Measurements from ENCODE around the gene MFAP5.
"Not testable (repeated sequence)": the region's sequence is repeated elsewhere in the genome, so short reads cannot be mapped to it uniquely, and the experiment has no call there.

Gene MFAP5

GRCh38 chr12:8648576-8649205, 13.9 kb downstream of the MFAP5 start:
- Histone ChIP-seq H3K4me1 (ENCODE audit: control insufficient read depth in 1 of 2, insufficient read depth in 2 of 2, low read length in 2 of 2) (no peaks in the 10 kb centered on the region), H3K27me3 (ENCODE audit: control insufficient read depth in 1 of 2, insufficient read depth in 2 of 2, low read length in 2 of 2) (peaks cover 0 to 4% of the 10 kb centered on the region in 2 donors), H3K36me3 (ENCODE audit: control insufficient read depth in 1 of 2, insufficient read depth in 2 of 2, low read length in 2 of 2) (no peaks in the 10 kb centered on the region), H3K9ac (ENCODE audit: low read depth in 1 of 2, low read length in 2 of 2) (no peak overlapping the region), H3K9me3 (ENCODE audit: control insufficient read depth in 1 of 2, low read length in 2 of 2) (no peaks in the 10 kb centered on the region), H3K4me3 (ENCODE audit: low read depth in 1 of 2, low read length in 2 of 2) (no peak overlapping the region), H3K27ac (ENCODE audit: low read depth, low read length) (no peak overlapping the region)

DNA sequence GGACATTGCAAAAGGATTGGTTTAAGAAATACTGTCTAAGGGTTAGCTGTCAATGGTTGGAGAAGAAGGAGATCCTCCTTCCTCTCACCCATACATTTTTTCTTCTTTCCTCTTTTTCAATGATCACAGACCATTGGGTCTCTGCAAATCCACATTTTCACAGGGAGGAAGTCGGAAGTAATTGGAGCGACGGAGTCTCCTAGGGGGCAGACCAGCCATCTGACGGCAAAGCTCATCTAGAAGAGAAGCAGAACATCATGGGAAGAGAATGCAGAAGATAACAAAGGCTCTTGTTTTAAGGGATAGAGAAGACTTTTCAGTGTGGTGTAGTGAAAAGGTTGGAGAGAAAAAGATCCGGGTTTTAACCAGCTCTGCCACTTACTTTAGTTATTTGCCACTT, 14.7 kb downstream of the MFAP5 start:
- H3K4me1 ChIP-seq (ENCODE audit: control insufficient read depth in 1 of 2, insufficient read depth in 2 of 2, low read length in 2 of 2), result no peaks in the 10 kb centered on the region
- H3K27me3 ChIP-seq (ENCODE audit: control insufficient read depth in 1 of 2, insufficient read depth in 2 of 2, low read length in 2 of 2), result peaks cover 0 to 4% of the 10 kb centered on the region in 2 donors
- no peak overlapping the region for H3K9ac ChIP-seq (ENCODE audit: low read depth in 1 of 2, low read length in 2 of 2)
- H3K9me3 ChIP-seq (ENCODE audit: control insufficient read depth in 1 of 2, low read length in 2 of 2), result no peaks in the 10 kb centered on the region
- no peak overlapping the region for H3K27ac ChIP-seq (ENCODE audit: low read depth, low read length)
- no peaks in the 10 kb centered on the region for H3K36me3 ChIP-seq (ENCODE audit: control insufficient read depth in 1 of 2, insufficient read depth in 2 of 2, low read length in 2 of 2)
- no peak overlapping the region for H3K4me3 ChIP-seq (ENCODE audit: low read depth in 1 of 2, low read length in 2 of 2)

- Histone ChIP-seq H3K9ac (ENCODE audit: low read depth in 1 of 2, low read length in 2 of 2) (no peak overlapping the region), H3K27ac (ENCODE audit: low read depth, low read length) (no peak overlapping the region)
Measured at GRCh38 chr12:8644345-8645248, 18.0 kb downstream of the MFAP5 start.

DNA sequence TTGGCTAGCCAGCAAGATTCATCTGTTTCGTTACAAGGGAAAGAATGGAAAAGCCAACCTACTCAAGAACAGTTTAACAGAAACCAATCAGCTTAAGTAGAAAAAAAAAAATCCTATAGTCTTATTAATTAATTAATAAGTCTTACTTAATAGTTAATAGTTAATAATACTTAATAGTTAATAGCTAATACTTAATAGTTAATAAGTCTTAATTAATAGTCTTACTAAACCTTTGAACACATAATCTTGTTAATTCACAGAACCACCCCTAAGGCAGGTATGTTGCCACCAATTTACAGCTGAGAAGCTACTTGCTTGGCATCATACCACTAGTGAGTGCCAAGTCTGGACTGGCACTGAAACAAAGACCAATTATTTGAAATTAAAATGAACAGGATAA, 19.9 kb downstream of the MFAP5 start:
- H3K9ac ChIP-seq (ENCODE audit: low read depth in 1 of 2, low read length in 2 of 2), result no peak overlapping the region
- H3K4me3 ChIP-seq (ENCODE audit: low read depth in 1 of 2, low read length in 2 of 2), result no peak overlapping the region
- no peaks in the 10 kb centered on the region for H3K27me3 ChIP-seq (ENCODE audit: control insufficient read depth in 1 of 2, insufficient read depth in 2 of 2, low read length in 2 of 2)
- H3K36me3 ChIP-seq (ENCODE audit: control insufficient read depth in 1 of 2, insufficient read depth in 2 of 2, low read length in 2 of 2), result no peaks in the 10 kb centered on the region
- H3K27ac ChIP-seq (ENCODE audit: low read depth, low read length), result no peak overlapping the region
- no peaks in the 10 kb centered on the region for H3K9me3 ChIP-seq (ENCODE audit: control insufficient read depth in 1 of 2, low read length in 2 of 2)
- no peaks in the 10 kb centered on the region for H3K4me1 ChIP-seq (ENCODE audit: control insufficient read depth in 1 of 2, insufficient read depth in 2 of 2, low read length in 2 of 2)

More at GRCh38 chr12:8644345-8645248, 18.0 kb downstream of the MFAP5 start:
- Histone ChIP-seq H3K9me3 (ENCODE audit: control insufficient read depth in 1 of 2, low read length in 2 of 2) (no peaks in the 10 kb centered on the region), H3K4me3 (ENCODE audit: low read depth in 1 of 2, low read length in 2 of 2) (no peak overlapping the region), H3K27me3 (ENCODE audit: control insufficient read depth in 1 of 2, insufficient read depth in 2 of 2, low read length in 2 of 2) (no peaks in the 10 kb centered on the region), H3K36me3 (ENCODE audit: control insufficient read depth in 1 of 2, insufficient read depth in 2 of 2, low read length in 2 of 2) (no peaks in the 10 kb centered on the region), H3K4me1 (ENCODE audit: control insufficient read depth in 1 of 2, insufficient read depth in 2 of 2, low read length in 2 of 2) (no peaks in the 10 kb centered on the region)

DNA sequence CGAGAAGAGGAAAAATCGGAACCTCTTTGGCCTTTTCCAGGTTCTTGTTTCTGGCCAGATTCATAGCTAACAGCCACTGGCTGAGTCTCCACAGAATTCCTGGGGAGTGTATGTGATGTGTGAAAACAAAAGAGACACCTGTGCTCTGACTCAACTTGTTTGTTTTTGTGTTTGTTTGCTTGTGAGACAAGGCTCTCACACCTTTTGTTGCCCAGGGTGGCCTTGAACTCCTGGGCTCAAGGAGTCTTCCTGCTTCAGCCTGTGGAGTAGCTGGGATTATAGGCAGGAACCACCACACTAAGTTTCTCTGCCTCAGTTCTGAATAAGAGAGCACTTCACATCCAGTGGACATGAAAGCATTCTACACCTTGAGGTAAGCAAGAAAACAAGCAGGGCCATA, 22.7 kb downstream of the MFAP5 start:
- H3K27ac ChIP-seq (ENCODE audit: low read depth, low read length), result no peak overlapping the region
- no peak overlapping the region for H3K4me3 ChIP-seq (ENCODE audit: low read depth in 1 of 2, low read length in 2 of 2)
- no peaks in the 10 kb centered on the region for H3K36me3 ChIP-seq (ENCODE audit: control insufficient read depth in 1 of 2, insufficient read depth in 2 of 2, low read length in 2 of 2)
- H3K4me1 ChIP-seq (ENCODE audit: control insufficient read depth in 1 of 2, insufficient read depth in 2 of 2, low read length in 2 of 2), result no peaks in the 10 kb centered on the region
- H3K9me3 ChIP-seq (ENCODE audit: control insufficient read depth in 1 of 2, low read length in 2 of 2), result no peaks in the 10 kb centered on the region
- no peak overlapping the region for H3K9ac ChIP-seq (ENCODE audit: low read depth in 1 of 2, low read length in 2 of 2)
- no peaks in the 10 kb centered on the region for H3K27me3 ChIP-seq (ENCODE audit: control insufficient read depth in 1 of 2, insufficient read depth in 2 of 2, low read length in 2 of 2)

GRCh38 chr12:8638951-8639350, 23.7 kb downstream of the MFAP5 start:
- Histone ChIP-seq H3K9me3 (ENCODE audit: control insufficient read depth in 1 of 2, low read length in 2 of 2) (no peaks in the 10 kb centered on the region), H3K27me3 (ENCODE audit: control insufficient read depth in 1 of 2, insufficient read depth in 2 of 2, low read length in 2 of 2) (no peaks in the 10 kb centered on the region), H3K4me3 (ENCODE audit: low read depth in 1 of 2, low read length in 2 of 2) (no peak overlapping the region), H3K9ac (ENCODE audit: low read depth in 1 of 2, low read length in 2 of 2) (no peak overlapping the region), H3K36me3 (ENCODE audit: control insufficient read depth in 1 of 2, insufficient read depth in 2 of 2, low read length in 2 of 2) (no peaks in the 10 kb centered on the region), H3K27ac (ENCODE audit: low read depth, low read length) (no peak overlapping the region), H3K4me1 (ENCODE audit: control insufficient read depth in 1 of 2, insufficient read depth in 2 of 2, low read length in 2 of 2) (no peaks in the 10 kb centered on the region)

GRCh38 chr12:8637666-8638065, 25.0 kb downstream of the MFAP5 start:
- Histone ChIP-seq H3K36me3 (ENCODE audit: control insufficient read depth in 1 of 2, insufficient read depth in 2 of 2, low read length in 2 of 2) (no peaks in the 10 kb centered on the region), H3K4me1 (ENCODE audit: control insufficient read depth in 1 of 2, insufficient read depth in 2 of 2, low read length in 2 of 2) (no peaks in the 10 kb centered on the region)

DNA sequence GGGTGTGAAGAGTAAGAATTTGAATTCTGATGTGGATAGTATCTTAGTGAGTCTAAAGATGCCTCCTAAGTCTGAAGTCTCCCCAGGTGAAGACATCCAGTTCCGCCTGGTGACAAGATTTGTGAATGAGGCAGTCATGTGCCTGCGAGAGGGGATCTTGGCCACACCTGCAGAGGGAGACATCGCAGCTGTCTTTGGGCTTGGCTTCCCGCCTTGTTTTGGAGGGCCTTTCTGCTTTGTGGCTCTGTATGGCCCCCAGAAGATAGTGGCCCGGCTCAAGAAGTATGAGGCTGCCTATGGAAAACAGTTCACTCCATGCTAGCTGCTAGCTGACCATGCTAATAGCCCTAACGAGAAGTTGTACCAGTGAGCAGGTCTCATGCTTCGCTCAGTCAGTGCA, 25.4 kb downstream of the MFAP5 start:
- Histone ChIP-seq H3K4me3 (ENCODE audit: low read depth in 1 of 2, low read length in 2 of 2) (no peak overlapping the region), H3K9me3 (ENCODE audit: control insufficient read depth in 1 of 2, low read length in 2 of 2) (no peaks in the 10 kb centered on the region), H3K27ac (ENCODE audit: low read depth, low read length) (no peak overlapping the region), H3K4me1 (ENCODE audit: control insufficient read depth in 1 of 2, insufficient read depth in 2 of 2, low read length in 2 of 2) (no peaks in the 10 kb centered on the region), H3K36me3 (ENCODE audit: control insufficient read depth in 1 of 2, insufficient read depth in 2 of 2, low read length in 2 of 2) (no peaks in the 10 kb centered on the region), H3K9ac (ENCODE audit: low read depth in 1 of 2, low read length in 2 of 2) (no peak overlapping the region), H3K27me3 (ENCODE audit: control insufficient read depth in 1 of 2, insufficient read depth in 2 of 2, low read length in 2 of 2) (no peaks in the 10 kb centered on the region)

More at GRCh38 chr12:8637666-8638065, 25.0 kb downstream of the MFAP5 start:
- Histone ChIP-seq H3K9ac (ENCODE audit: low read depth in 1 of 2, low read length in 2 of 2) (no peak overlapping the region), H3K27ac (ENCODE audit: low read depth, low read length) (no peak overlapping the region), H3K9me3 (ENCODE audit: control insufficient read depth in 1 of 2, low read length in 2 of 2) (no peaks in the 10 kb centered on the region), H3K4me3 (ENCODE audit: low read depth in 1 of 2, low read length in 2 of 2) (no peak overlapping the region), H3K27me3 (ENCODE audit: control insufficient read depth in 1 of 2, insufficient read depth in 2 of 2, low read length in 2 of 2) (no peaks in the 10 kb centered on the region)

DNA sequence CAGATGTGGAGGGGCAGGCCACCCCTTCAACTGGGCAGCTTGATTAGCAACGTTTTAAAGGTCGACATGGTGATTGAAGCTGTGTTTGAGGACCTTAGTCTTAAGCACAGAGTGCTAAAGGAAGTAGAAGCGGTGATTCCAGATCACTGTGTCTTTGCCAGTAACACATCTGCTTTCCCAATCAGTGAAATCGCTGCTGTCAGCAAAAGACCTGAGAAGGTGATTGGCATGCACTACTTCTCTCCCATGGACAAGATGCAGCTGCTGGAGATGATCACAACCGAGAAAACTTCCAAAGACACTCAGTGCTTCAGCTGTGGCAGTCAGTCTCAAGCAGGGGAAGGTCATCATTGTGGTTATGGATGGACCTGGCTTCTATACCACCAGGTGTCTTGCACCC, 26.0 kb downstream of the MFAP5 start:
- Histone ChIP-seq H3K4me1 (ENCODE audit: control insufficient read depth in 1 of 2, insufficient read depth in 2 of 2, low read length in 2 of 2) (no peaks in the 10 kb centered on the region), H3K27ac (ENCODE audit: low read depth, low read length) (no peak overlapping the region), H3K4me3 (ENCODE audit: low read depth in 1 of 2, low read length in 2 of 2) (no peak overlapping the region), H3K9me3 (ENCODE audit: control insufficient read depth in 1 of 2, low read length in 2 of 2) (no peaks in the 10 kb centered on the region), H3K9ac (ENCODE audit: low read depth in 1 of 2, low read length in 2 of 2) (no peak overlapping the region), H3K36me3 (ENCODE audit: control insufficient read depth in 1 of 2, insufficient read depth in 2 of 2, low read length in 2 of 2) (no peaks in the 10 kb centered on the region), H3K27me3 (ENCODE audit: control insufficient read depth in 1 of 2, insufficient read depth in 2 of 2, low read length in 2 of 2) (no peaks in the 10 kb centered on the region)

GRCh38 chr12:8636007-8636346, 26.6 kb downstream of the MFAP5 start:
- not testable (repeated sequence) for H3K27me3 ChIP-seq (ENCODE audit: control insufficient read depth in 1 of 2, insufficient read depth in 2 of 2, low read length in 2 of 2); H3K4me3 ChIP-seq (ENCODE audit: low read depth in 1 of 2, low read length in 2 of 2); H3K36me3 ChIP-seq (ENCODE audit: control insufficient read depth in 1 of 2, insufficient read depth in 2 of 2, low read length in 2 of 2); H3K9ac ChIP-seq (ENCODE audit: low read depth in 1 of 2, low read length in 2 of 2); H3K27ac ChIP-seq (ENCODE audit: low read depth, low read length); H3K4me1 ChIP-seq (ENCODE audit: control insufficient read depth in 1 of 2, insufficient read depth in 2 of 2, low read length in 2 of 2); H3K9me3 ChIP-seq (ENCODE audit: control insufficient read depth in 1 of 2, low read length in 2 of 2)

Data from duodenal mucosa (tissue), 2 donors.